SK-N-SH treated with all-trans-retinoic acid at 6 μM for 48 hours (cell line): ENCODE results near the gene SDF4.

ENCODE experiments used
- BACH2 ChIP-seq: fragments of 250-450 bp; sonication (Bioruptor Pico); IDR thresholded peaks from 2 replicates; pipeline ENCODE4 v1.9.0; 2021; ENCODE audit warnings: mild to moderate bottlenecking, borderline replicate concordance
- CREB5 ChIP-seq: fragments of 250-450 bp; sonication (Bioruptor Pico); IDR thresholded peaks from 2 replicates; pipeline ENCODE4 v1.5.1; 2020; ENCODE audit warnings: low read depth, mild to moderate bottlenecking, moderate library complexity
- CSDC2 ChIP-seq: fragments of 250-450 bp; sonication (Bioruptor Pico); IDR thresholded peaks from 2 replicates; pipeline ENCODE4 v1.5.0; 2020; ENCODE audit warnings: mild to moderate bottlenecking, moderate library complexity
- OSR1 ChIP-seq: fragments of 250-450 bp; sonication (Bioruptor Pico); IDR thresholded peaks from 2 replicates; pipeline ENCODE4 v1.8.0; 2022; ENCODE audit warnings: moderate library complexity, mild to moderate bottlenecking, inconsistent platforms
- RARB ChIP-seq: fragments of 250-450 bp; sonication (Bioruptor Pico); IDR thresholded peaks from 2 replicates; pipeline ENCODE4 v1.8.0; 2021; ENCODE audit warnings: mild to moderate bottlenecking, moderate library complexity
- TSHZ2 ChIP-seq: fragments of 250-450 bp; sonication (Bioruptor Pico); IDR thresholded peaks from 2 replicates; pipeline ENCODE4 v1.5.0; 2020; ENCODE audit warnings: mild to moderate bottlenecking, moderate library complexity
- ZFP3 ChIP-seq: fragments of 250-450 bp; sonication (Bioruptor Pico); IDR thresholded peaks from 2 replicates; pipeline ENCODE4 v1.5.0; 2020; ENCODE audit warnings: mild to moderate bottlenecking, moderate library complexity
- ZNF565 ChIP-seq: fragments of 450-650 bp; formaldehyde crosslinking; conservative IDR thresholded peaks from 2 replicates; pipeline ENCODE4 v1.5.0; 2020; ENCODE audit warnings: low read depth, mild to moderate bottlenecking, moderate library complexity
- ZNF70 ChIP-seq: fragments of 450-650 bp; formaldehyde crosslinking; IDR thresholded peaks from 2 replicates; pipeline ENCODE4 v1.5.0; 2020; ENCODE audit warnings: mild to moderate bottlenecking, moderate library complexity
- TF ChIP-seq, protein P1 (sequence below): fragments of 250-450 bp; sonication (Bioruptor Pico); IDR thresholded peaks from 2 replicates; pipeline ENCODE4 v1.8.0; 2020; ENCODE audit warnings: mild to moderate bottlenecking, moderate library complexity, borderline replicate concordance

DNA sequence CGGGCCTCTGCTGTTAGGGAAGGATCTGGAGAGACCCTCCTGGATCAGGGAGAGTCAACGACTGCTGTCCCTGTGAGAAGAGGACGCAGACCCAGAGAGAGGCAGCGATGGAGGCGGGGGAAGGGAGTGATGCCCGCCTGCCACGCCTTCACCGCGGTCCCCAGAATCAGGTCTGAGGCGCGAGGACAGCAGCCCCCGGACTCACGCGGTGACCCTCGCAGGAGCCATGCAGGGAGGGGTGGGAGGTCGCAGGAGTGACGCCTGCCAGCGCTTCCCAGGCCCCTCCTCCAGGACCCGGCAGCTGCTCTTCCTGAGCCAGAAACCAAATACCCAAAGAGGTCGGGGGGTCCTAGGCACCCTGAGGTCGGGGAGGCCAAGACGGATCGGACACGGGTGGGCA lies 11.6 kb downstream of the SDF4 start:
- TF ChIP-seq OSR1 (CRISPR knock-in tag): no peak
- no peak for TF ChIP-seq RARB (CRISPR knock-in tag)
- TF ChIP-seq BACH2 (CRISPR knock-in tag): no peak
- TF ChIP-seq ZNF70 (CRISPR knock-in tag): no peak
- no peak for TF ChIP-seq ZNF565
- no peak for TF ChIP-seq TSHZ2
- no peak for TF ChIP-seq CSDC2 (CRISPR knock-in tag)
- TF ChIP-seq ZFP3 (CRISPR knock-in tag): no peak
- TF ChIP-seq, protein P1, sequence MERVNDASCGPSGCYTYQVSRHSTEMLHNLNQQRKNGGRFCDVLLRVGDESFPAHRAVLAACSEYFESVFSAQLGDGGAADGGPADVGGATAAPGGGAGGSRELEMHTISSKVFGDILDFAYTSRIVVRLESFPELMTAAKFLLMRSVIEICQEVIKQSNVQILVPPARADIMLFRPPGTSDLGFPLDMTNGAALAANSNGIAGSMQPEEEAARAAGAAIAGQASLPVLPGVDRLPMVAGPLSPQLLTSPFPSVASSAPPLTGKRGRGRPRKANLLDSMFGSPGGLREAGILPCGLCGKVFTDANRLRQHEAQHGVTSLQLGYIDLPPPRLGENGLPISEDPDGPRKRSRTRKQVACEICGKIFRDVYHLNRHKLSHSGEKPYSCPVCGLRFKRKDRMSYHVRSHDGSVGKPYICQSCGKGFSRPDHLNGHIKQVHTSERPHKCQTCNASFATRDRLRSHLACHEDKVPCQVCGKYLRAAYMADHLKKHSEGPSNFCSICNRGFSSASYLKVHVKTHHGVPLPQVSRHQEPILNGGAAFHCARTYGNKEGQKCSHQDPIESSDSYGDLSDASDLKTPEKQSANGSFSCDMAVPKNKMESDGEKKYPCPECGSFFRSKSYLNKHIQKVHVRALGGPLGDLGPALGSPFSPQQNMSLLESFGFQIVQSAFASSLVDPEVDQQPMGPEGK (CRISPR knock-in tag): no peak
- no peak for TF ChIP-seq CREB5 (CRISPR knock-in tag)
